ENCODE data around the gene HECW1. TPM values are rescaled to one million over a fixed set of nuclear protein-coding genes. Genes with fewer than 3 reads are reported as not detected.

The HECW1 gene
- total and polyA plus RNA-seq, 12 donors, result 0.07 to 0.23 TPM; not detected in 10

DNA sequence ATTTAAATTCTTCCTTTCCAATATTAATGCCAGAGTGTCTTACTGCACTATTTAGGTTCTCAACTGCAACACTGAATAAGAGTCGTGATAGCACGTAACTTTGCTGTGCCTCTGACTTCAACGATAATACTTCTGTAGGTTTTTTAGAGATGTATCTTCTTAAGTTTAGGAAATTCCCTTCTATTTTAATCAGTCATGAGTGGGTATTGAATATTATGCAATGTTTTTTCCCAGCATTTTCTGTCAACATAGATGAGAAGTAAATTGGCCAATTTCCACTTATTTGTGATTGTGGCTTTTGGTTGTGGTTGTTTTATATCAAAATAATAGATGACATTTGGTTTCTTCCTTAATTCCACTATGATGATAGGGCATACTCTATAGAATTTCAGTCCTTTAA lies 463.8 kb downstream of the HECW1 start:
- no peak for ATAC-seq
- DNase-seq, result no peak
- TF ChIP-seq CTCF (IDR thresholded peaks at IDR 0.05), result no peak
- peaks cover 0 to 6% (median 0%) of the 10 kb centered on the region in 7 donors for H3K27me3 ChIP-seq
- 95% methylated on average over 3 of the region's 3 CpGs for WGBS, 2 donors
- H3K4me3 ChIP-seq, result no peak overlapping the region
- H3K27ac ChIP-seq, result no peak overlapping the region
- no peaks in the 10 kb centered on the region for H3K36me3 ChIP-seq
- intact Hi-C loops (cut with DNase I), result loop anchor here in 1 of 10 donors (5.0 kb wide), 1 partner anchor 261 kb away; no protein-coding TSS in a partner anchor
- peaks cover 0 to 4% (median 0%) of the 10 kb centered on the region in 11 donors for H3K9me3 ChIP-seq
- peaks cover 0 to 16% (median 0%) of the 10 kb centered on the region in 9 donors for H3K4me1 ChIP-seq

DNA sequence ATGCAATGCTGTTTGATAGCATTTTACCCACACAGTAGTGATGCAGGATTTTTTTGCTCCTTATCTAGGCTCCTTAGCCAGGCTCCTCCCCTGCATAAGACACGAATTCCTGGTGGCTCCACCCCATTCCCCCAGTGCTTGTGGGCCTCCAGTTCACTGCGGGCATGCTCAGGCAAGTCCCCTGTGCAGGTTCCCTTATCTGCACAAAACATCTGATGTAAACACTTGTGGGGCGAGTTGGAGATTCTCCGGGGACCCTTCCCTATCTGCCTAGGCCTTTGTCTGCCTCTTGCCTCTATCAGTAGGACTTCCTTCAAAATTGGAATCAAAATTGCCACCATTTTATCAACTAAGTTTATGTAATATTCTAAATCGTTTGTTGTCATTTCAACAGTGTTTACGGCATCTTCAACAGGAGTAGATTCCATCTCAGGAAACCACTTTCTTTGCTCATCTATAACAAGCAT lies 465.1 kb downstream of the HECW1 start:
- DNase-seq, result no peak
- Histone ChIP-seq H3K4me1 (peaks cover 0 to 10% (median 0%) of the 10 kb centered on the region in 9 donors), H3K27ac (no peak overlapping the region), H3K9me3 (peaks cover 0 to 4% (median 0%) of the 10 kb centered on the region in 11 donors), H3K36me3 (no peaks in the 10 kb centered on the region), H3K27me3 (peaks cover 0 to 13% (median 0%) of the 10 kb centered on the region in 7 donors), H3K4me3 (no peak overlapping the region)
- WGBS, 2 donors, result 52 to 59% methylated on average over 6 of the region's 6 CpGs
- ATAC-seq, result no peak
- intact Hi-C loops (cut with DNase I), result loop anchor here in 1 of 10 donors (5.0 kb wide), 1 partner anchor 260 kb away; no protein-coding TSS in a partner anchor
- TF ChIP-seq CTCF (IDR thresholded peaks at IDR 0.05), result no peak

DNA sequence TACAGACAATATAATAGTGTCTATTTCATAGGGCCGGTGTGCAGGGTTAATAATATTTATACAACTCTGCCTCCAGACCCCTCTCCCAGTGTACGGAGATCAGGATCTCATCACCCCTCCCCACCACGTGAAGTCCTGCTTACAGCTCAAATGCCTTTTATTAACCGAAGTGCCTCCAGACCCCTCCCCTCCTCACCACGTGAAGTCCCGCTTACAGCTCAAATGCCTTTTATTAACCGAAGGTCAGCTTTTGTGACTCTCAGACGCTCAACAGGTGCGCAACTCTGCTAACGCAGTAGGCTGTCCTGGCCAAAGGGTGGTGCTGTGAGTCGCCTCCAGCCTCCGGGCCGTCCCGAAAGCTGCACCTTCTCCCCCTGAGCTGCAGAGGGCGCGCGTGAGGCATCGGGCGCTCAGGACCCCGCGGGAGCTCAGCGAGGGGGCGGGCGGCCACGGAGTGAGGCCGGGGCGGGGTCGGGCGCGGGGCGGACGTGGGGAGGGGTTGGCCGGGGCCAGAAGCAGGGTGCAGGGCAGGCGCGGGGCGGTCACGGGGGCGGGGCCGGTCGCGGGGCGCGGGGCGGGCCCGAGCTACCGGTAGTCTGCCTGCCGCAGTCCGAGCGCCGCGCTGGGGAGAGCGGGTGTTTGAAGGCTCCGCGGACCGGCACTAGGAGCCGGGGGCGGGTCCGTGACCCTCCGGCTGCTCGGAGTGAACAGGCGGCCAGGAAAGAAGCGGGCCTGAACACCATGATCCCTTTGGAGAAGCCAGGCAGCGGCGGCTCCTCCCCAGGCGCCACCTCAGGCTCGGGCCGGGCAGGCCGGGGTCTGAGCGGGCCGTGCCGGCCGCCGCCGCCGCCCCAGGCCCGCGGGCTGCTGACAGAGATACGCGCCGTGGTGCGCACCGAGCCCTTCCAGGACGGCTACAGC lies 470.3 kb downstream of the HECW1 start, which contains the start of gene STK17A:
Gene STK17A (plus strand): TSS at position 606 of the 921 bp plus-strand sequence. CDS start 136 bp downstream, at position 742.
- DNase-seq, result peak; percentile 91 to 93
- H3K36me3 ChIP-seq, result no peaks in the 10 kb centered on the region
- H3K27ac ChIP-seq, result peak within 1 kb of the TSS; percentile 65 to 98 (median 95)
- H3K4me3 ChIP-seq, result peak within 1 kb of the TSS; percentile 70 to 97 (median 86)
- ATAC-seq, result peak; percentile 93 to 99 (median 96)
- WGBS, 2 donors, result 1 to 2% methylated on average over 60 to 83 of the region's 83 CpGs
- TF ChIP-seq CTCF (IDR thresholded peaks at IDR 0.05), result peak; percentile 91 to 99 (median 96)
- peaks cover 0 to 13% (median 0%) of the 10 kb centered on the region in 7 donors for H3K27me3 ChIP-seq
- intact Hi-C loops (cut with DNase I), result loop anchor here (1.0 to 10.0 kb wide), 13 partner anchors 65 to 256 kb away; partner anchors contain the start of gene COA1 (in 1 of the 10)
- H3K9me3 ChIP-seq, result peaks cover 0 to 4% (median 0%) of the 10 kb centered on the region in 11 donors
- peaks cover 0 to 31% (median 22%) of the 10 kb centered on the region in 9 donors for H3K4me1 ChIP-seq
